ENCODE results near the gene LRSAM1. TPM values are rescaled to one million over a fixed set of nuclear protein-coding genes. Genes with fewer than 3 reads are reported as not detected.

The LRSAM1 gene
- total and polyA plus RNA-seq, 7 donors, result 8.3 to 17.7 (median 13.3) TPM

GRCh38 chr9:127527560-127528268, 76.4 kb downstream of the LRSAM1 start:
- peaks cover 0 to 16% of the 10 kb centered on the region in 2 donors for H3K36me3 ChIP-seq (ENCODE audit: insufficient read depth in 1 of 2, low read depth in 1 of 2)
- peaks cover 9% of the 10 kb centered on the region for H3K9me3 ChIP-seq

DNA sequence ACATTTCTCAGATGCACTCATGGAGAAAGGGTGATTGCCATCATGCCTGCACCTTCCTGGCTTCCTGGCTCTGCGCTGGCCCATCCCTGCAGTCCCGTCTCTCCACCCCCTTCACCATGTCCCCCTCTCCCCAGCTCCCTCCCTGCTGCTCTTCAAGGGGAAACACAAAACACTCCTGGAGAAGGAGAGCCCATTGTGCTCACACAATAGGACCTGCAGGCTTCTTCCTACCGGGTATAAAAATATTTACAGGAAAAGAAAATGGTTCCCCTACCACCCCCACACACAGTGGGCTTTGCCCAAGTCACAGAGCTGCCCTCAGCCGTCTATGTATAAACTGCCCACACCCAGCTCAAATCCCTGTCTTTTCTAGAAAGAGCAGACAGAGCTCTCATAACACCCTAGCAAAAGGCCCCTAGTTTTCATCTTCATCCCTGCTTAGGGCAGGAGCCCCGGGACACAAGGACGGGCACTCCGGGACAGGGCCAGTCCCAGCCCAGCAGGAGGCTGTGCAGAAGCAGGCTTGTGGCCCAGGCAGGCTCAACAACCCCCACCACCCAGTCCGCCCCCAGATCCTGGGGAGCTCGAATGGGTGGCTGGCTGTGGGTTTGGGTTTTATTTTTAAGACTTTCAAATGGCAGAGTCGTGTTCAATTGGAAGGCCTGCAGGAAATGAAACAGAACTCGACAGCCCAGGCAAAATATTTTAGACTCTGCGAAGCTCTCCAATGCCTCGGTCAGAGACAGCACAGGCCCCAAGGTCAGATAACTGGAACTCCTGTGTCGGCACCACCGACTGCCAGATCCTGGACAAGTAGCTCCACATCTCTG, 77.3 kb downstream of the LRSAM1 start:
- no peak for TF ChIP-seq CTCF (IDR thresholded peaks at IDR 0.05)
- Histone ChIP-seq H3K9me3 (peaks cover 5% of the 10 kb centered on the region), H3K27me3 (ENCODE audit: insufficient read depth in 3 of 3, low read length in 2 of 3) (no peaks in the 10 kb centered on the region), H3K36me3 (ENCODE audit: insufficient read depth in 1 of 2, low read depth in 1 of 2) (peaks cover 0 to 12% of the 10 kb centered on the region in 2 donors), H3K4me1 (peaks cover 5% of the 10 kb centered on the region), H3K27ac (peak overlapping the region; percentile 53), H3K4me3 (no peak overlapping the region)
- intact Hi-C loops (cut with DNase I), result no loop called here
- 44 to 53% (median 45%) methylated on average over 15 of the region's 15 CpGs for WGBS, 3 donors
- no peak for DNase-seq
- no peak for ATAC-seq

More at GRCh38 chr9:127527560-127528268, 76.4 kb downstream of the LRSAM1 start:
- Histone ChIP-seq H3K4me3 (no peak overlapping the region), H3K27ac (no peak overlapping the region), H3K4me1 (peaks cover 5% of the 10 kb centered on the region), H3K27me3 (ENCODE audit: insufficient read depth in 3 of 3, low read length in 2 of 3) (no peaks in the 10 kb centered on the region)
- no peak for ATAC-seq
- WGBS, 3 donors, result 80 to 87% (median 82%) methylated on average over 17 of the region's 17 CpGs
- no peak for DNase-seq
- no peak for TF ChIP-seq CTCF (IDR thresholded peaks at IDR 0.05)
- intact Hi-C loops (cut with DNase I), result no loop called here

- Histone ChIP-seq H3K9me3 (peaks cover 5% of the 10 kb centered on the region), H3K4me3 (no peak overlapping the region), H3K4me1 (peaks cover 5% of the 10 kb centered on the region), H3K27ac (peak overlapping the region; percentile 53), H3K36me3 (ENCODE audit: insufficient read depth in 1 of 2, low read depth in 1 of 2) (peaks cover 0 to 4% of the 10 kb centered on the region in 2 donors), H3K27me3 (ENCODE audit: insufficient read depth in 3 of 3, low read length in 2 of 3) (no peaks in the 10 kb centered on the region)
- intact Hi-C loops (cut with DNase I), result no loop called here
- WGBS, 3 donors, result 82% methylated on average over 4 of the region's 4 CpGs
- ATAC-seq, result no peak
- DNase-seq, result no peak
- no peak for TF ChIP-seq CTCF (IDR thresholded peaks at IDR 0.05)
Measured at GRCh38 chr9:127529671-127530070, 78.4 kb downstream of the LRSAM1 start.

GRCh38 chr9:127530206-127530941, 79.1 kb downstream of the LRSAM1 start:
- Histone ChIP-seq H3K4me1 (peaks cover 5% of the 10 kb centered on the region), H3K27me3 (ENCODE audit: insufficient read depth in 3 of 3, low read length in 2 of 3) (no peaks in the 10 kb centered on the region), H3K4me3 (no peak overlapping the region), H3K36me3 (ENCODE audit: insufficient read depth in 1 of 2, low read depth in 1 of 2) (no peaks in the 10 kb centered on the region), H3K27ac (no peak overlapping the region), H3K9me3 (peaks cover 5% of the 10 kb centered on the region)
- WGBS, 3 donors, result 75 to 79% (median 78%) methylated on average over 14 of the region's 14 CpGs
- intact Hi-C loops (cut with DNase I), result no loop called here
- no peak for TF ChIP-seq CTCF (IDR thresholded peaks at IDR 0.05)
- ATAC-seq, result no peak
- DNase-seq, result no peak

Data from psoas muscle (tissue), 8 donors.